ENCODE data around the gene KCNG2. TPM values are rescaled to one million over a fixed set of nuclear protein-coding genes. Genes with fewer than 3 reads are reported as not detected.

The KCNG2 gene
- total and polyA plus RNA-seq, 10 of the 15 experiments (the other 5 are each of a cell fraction or from before 2014, with no cell fraction given): 0.20 to 0.23 TPM; not detected in 8

DNA sequence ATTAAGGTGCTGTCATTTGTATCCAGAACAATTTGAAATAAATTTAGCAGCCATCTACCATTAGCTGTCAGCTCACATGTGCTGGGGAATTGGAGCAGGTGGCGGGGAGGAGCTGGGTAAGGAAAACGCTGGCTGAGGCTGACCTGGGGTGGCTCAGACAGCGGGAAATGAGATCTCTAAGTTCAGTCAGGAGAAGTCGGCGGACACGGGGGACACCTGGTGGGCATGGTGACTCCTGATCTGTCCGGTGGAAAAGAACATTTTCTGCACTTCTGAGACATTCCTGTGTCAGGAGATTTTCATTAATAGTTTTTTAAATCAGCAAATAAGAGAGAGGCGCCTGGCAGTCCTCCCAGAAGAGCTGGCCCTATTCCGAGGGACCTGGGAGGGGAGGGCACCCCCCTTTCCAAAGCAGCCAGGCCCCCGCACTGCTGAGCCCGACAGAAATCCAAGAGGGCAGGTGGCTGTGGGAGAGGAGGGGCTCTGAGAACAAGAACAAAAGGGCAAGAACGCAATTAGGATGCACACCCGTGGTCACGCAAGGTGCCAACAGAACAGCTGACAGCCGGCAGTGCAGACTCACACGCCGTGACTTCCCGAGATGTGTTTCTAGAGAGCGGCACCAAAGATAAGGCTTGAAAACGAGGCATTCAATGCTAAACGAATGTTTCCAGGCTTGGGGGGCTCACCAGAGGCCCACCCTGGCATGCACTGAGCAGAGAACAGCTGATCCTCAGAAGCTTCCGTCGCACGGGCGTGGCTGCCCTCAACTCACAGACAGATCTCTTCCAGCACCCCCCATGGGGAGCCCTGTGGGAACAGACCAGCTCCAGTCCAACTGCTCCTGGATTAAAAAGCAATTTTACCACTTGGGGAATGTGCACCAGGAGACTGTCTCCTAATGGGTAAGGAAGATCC is 127.3 kb downstream of the KCNG2 start:
- ChIA-PET POLR2A (no interaction called here), RAD21 (ENCODE audit: unreplicated experiment) (no interaction called here), CTCF (no interaction called here), SMC1A (ENCODE audit: uncharacterized antibody, unreplicated experiment) (no interaction called here)
- H3K4me1 ChIP-seq (ENCODE audit: control insufficient read depth, insufficient read depth, low read length): no peaks in the 10 kb centered on the region
- H3K9ac ChIP-seq (ENCODE audit: control insufficient read depth, insufficient read depth, low read length): no peak overlapping the region
- FAIRE-seq (no peak), DNase-seq (ENCODE audit: low read depth, low spot score) (no peak), ATAC-seq (no peak)
- no peak overlapping the region for H3K4me3 ChIP-seq
- intact Hi-C loops (cut with micrococcal nuclease; ENCODE audit: unreplicated experiment): no loop called here
- H3K9me3 ChIP-seq (replicated peaks; ENCODE audit: control insufficient read depth, insufficient read depth, low read length): peaks cover 22% of the 10 kb centered on the region
- H4K20me1 ChIP-seq (ENCODE audit: control insufficient read depth, insufficient read depth): no peaks in the 10 kb centered on the region
- H3K36me3 ChIP-seq (ENCODE audit: control insufficient read depth in 2 of 2, insufficient read depth in 2 of 2, low read length in 1 of 2): peaks cover 7 to 12% of the 10 kb centered on the region in 2 experiments
- TF ChIP-seq SREBF1 (IDR thresholded peaks at IDR 0.05; ENCODE audit: low read length) (no peak), ASH2L (IDR thresholded peaks at IDR 0.05; ENCODE audit: borderline replicate concordance, low read depth) (no peak), LARP7 (IDR thresholded peaks at IDR 0.05) (no peak), NR2C2 (IDR thresholded peaks at IDR 0.05; ENCODE audit: borderline replicate concordance, control insufficient read depth, insufficient read length, low read depth) (no peak), ZSCAN29 (IDR thresholded peaks at IDR 0.05) (no peak), SPI1 (IDR thresholded peaks at IDR 0.05; ENCODE audit: borderline replicate concordance, insufficient read depth, low read depth, low read length) (no peak), EZH2 (IDR thresholded peaks at IDR 0.05; ENCODE audit: borderline replicate concordance, control insufficient read depth, low read depth, low read length) (no peak), TCF3 (IDR thresholded peaks at IDR 0.05; ENCODE audit: borderline replicate concordance, insufficient read depth, low read depth, low read length) (no peak), FOXK2 (IDR thresholded peaks at IDR 0.05) (no peak), MXI1 (IDR thresholded peaks at IDR 0.05; ENCODE audit: low read depth, low read length) (no peak), MEF2B (IDR thresholded peaks at IDR 0.05; ENCODE audit: partially characterized antibody, poor library complexity, severe bottlenecking) (no peak)
- TF ChIP-seq, protein P1, sequence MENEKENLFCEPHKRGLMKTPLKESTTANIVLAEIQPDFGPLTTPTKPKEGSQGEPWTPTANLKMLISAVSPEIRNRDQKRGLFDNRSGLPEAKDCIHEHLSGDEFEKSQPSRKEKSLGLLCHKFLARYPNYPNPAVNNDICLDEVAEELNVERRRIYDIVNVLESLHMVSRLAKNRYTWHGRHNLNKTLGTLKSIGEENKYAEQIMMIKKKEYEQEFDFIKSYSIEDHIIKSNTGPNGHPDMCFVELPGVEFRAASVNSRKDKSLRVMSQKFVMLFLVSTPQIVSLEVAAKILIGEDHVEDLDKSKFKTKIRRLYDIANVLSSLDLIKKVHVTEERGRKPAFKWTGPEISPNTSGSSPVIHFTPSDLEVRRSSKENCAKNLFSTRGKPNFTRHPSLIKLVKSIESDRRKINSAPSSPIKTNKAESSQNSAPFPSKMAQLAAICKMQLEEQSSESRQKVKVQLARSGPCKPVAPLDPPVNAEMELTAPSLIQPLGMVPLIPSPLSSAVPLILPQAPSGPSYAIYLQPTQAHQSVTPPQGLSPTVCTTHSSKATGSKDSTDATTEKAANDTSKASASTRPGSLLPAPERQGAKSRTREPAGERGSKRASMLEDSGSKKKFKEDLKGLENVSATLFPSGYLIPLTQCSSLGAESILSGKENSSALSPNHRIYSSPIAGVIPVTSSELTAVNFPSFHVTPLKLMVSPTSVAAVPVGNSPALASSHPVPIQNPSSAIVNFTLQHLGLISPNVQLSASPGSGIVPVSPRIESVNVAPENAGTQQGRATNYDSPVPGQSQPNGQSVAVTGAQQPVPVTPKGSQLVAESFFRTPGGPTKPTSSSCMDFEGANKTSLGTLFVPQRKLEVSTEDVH (IDR thresholded peaks at IDR 0.05; ENCODE audit: low read depth, partially characterized antibody): no peak
- TF ChIP-seq, protein P2, sequence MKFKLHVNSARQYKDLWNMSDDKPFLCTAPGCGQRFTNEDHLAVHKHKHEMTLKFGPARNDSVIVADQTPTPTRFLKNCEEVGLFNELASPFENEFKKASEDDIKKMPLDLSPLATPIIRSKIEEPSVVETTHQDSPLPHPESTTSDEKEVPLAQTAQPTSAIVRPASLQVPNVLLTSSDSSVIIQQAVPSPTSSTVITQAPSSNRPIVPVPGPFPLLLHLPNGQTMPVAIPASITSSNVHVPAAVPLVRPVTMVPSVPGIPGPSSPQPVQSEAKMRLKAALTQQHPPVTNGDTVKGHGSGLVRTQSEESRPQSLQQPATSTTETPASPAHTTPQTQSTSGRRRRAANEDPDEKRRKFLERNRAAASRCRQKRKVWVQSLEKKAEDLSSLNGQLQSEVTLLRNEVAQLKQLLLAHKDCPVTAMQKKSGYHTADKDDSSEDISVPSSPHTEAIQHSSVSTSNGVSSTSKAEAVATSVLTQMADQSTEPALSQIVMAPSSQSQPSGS (IDR thresholded peaks at IDR 0.05; ENCODE audit: low read length): no peak
- TF ChIP-seq, protein P3, sequence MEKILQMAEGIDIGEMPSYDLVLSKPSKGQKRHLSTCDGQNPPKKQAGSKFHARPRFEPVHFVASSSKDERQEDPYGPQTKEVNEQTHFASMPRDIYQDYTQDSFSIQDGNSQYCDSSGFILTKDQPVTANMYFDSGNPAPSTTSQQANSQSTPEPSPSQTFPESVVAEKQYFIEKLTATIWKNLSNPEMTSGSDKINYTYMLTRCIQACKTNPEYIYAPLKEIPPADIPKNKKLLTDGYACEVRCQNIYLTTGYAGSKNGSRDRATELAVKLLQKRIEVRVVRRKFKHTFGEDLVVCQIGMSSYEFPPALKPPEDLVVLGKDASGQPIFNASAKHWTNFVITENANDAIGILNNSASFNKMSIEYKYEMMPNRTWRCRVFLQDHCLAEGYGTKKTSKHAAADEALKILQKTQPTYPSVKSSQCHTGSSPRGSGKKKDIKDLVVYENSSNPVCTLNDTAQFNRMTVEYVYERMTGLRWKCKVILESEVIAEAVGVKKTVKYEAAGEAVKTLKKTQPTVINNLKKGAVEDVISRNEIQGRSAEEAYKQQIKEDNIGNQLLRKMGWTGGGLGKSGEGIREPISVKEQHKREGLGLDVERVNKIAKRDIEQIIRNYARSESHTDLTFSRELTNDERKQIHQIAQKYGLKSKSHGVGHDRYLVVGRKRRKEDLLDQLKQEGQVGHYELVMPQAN (conservative IDR thresholded peaks at IDR 0.05): no peak
- no peaks in the 10 kb centered on the region for H3K27me3 ChIP-seq (replicated peaks in 1 of 2; ENCODE audit: control insufficient read depth in 2 of 2, insufficient read depth in 2 of 2, low read length in 1 of 2)
- no peak overlapping the region for H3K27ac ChIP-seq (ENCODE audit: control insufficient read depth, insufficient read depth)
- H3K4me2 ChIP-seq (ENCODE audit: control insufficient read depth, insufficient read depth): no peak overlapping the region
- WGBS (ENCODE audit: insufficient coverage, insufficient replicate concordance, low lambda C conversion rate, missing lambda C conversion rate): 89% methylated on average over 25 of the region's 25 CpGs
- in situ Hi-C loops (cut with MboI): no loop called here
- H3K79me2 ChIP-seq (ENCODE audit: control insufficient read depth, insufficient read depth, low read length): peaks cover 3% of the 10 kb centered on the region
- no peak overlapping the region for H2AFZ ChIP-seq (ENCODE audit: control insufficient read depth, low read depth, low read length)
- BruUV-seq (replicated peaks): no TSS peak

Data from GM12878 (cell line).